Endodermal cell (in vitro differentiated cells): ENCODE measurements around the gene BRSK2. TPM values are rescaled to one million over a fixed set of nuclear protein-coding genes. Genes with fewer than 3 reads are reported as not detected.
"Not testable (repeated sequence)": the region's sequence is repeated elsewhere in the genome, so short reads cannot be mapped to it uniquely, and the experiment has no call there.

Experiments
- DNase-seq: peaks from one replicate; pipeline ENCODE4 v3.0.0-alpha.2; 2017
- H3K27ac ChIP-seq: 2 replicates; pipeline ENCODE4 v1.5.1; 2013; ENCODE audit warnings: mild to moderate bottlenecking, low read depth, low read length, moderate library complexity
- H3K27me3 ChIP-seq: 2 replicates; pipeline ENCODE4 v1.6.1; 2013; ENCODE audit warnings: mild to moderate bottlenecking, low read length, moderate library complexity; ENCODE audit not compliant: insufficient read depth, control insufficient read depth, poor library complexity, severe bottlenecking
- H3K36me3 ChIP-seq: 2 replicates; pipeline ENCODE4 v1.7.0; 2013; ENCODE audit warnings: mild to moderate bottlenecking, low read length, moderate library complexity; ENCODE audit not compliant: control insufficient read depth, insufficient read depth
- H3K4me1 ChIP-seq: one replicate; pipeline ENCODE4 v1.7.0; 2013; ENCODE audit warnings: low read length; ENCODE audit not compliant: control insufficient read depth, insufficient read depth
- H3K4me3 ChIP-seq: 2 replicates; pipeline ENCODE4 v1.5.1; 2013; ENCODE audit warnings: mild to moderate bottlenecking, low read length, moderate library complexity
- H3K9ac ChIP-seq: 2 replicates; pipeline ENCODE4 v1.6.1; 2013; ENCODE audit warnings: mild to moderate bottlenecking, low read length, moderate library complexity; ENCODE audit not compliant: poor library complexity, severe bottlenecking; ENCODE audit errors: extremely low read depth
- H3K9me3 ChIP-seq: 2 replicates; pipeline ENCODE4 v1.6.1; 2013; ENCODE audit warnings: mild to moderate bottlenecking, low read length, moderate library complexity; ENCODE audit not compliant: control insufficient read depth
- H3K27ac Mint-ChIP-seq: 2 replicates; pipeline ENCODE4 v1.8.0; 2020; ENCODE audit warnings: mixed read lengths
- H3K27me3 Mint-ChIP-seq: 2 replicates; pipeline ENCODE4 v1.8.0; 2021; ENCODE audit warnings: mild to moderate bottlenecking, mixed read lengths; ENCODE audit not compliant: insufficient read depth
- H3K36me3 Mint-ChIP-seq: 2 replicates; pipeline ENCODE4 v1.8.0; 2020; ENCODE audit warnings: low read depth, mixed read lengths
- H3K4me1 Mint-ChIP-seq: 2 replicates; pipeline ENCODE4 v1.8.0; 2020; ENCODE audit warnings: mixed read lengths
- H3K4me3 Mint-ChIP-seq: 2 replicates; pipeline ENCODE4 v1.8.0; 2020; ENCODE audit warnings: mild to moderate bottlenecking, moderate library complexity, mixed read lengths
- H3K9me3 Mint-ChIP-seq: 2 replicates; pipeline ENCODE4 v1.8.0; 2020; ENCODE audit warnings: mild to moderate bottlenecking, mixed read lengths
- WGBS, 2 experiments: methylation state at CpG; one replicate each; pipeline versions ENCODE4 v1.1.5 to v1.1.7; 2013; ENCODE audit warnings: missing lambda C conversion rate in 2 of 2, mixed read lengths in 1 of 2; ENCODE audit not compliant: insufficient coverage in 1 of 2, insufficient read length in 1 of 2; 5-methylcytosine and 5-hydroxymethylcytosine counted together
- total RNA-seq, 2 donors: library from RNA; stranded (reverse); fragmentation: NEBNext Ultra II Directional in 1 of 2; extraction: Animal tissue kit (Norgen Biotek cat#: 25700) in 1 of 2; gene quantifications; 2 replicates in 1 of 2; 3 replicates in 1 of 2; pipeline ENCODE4 v1.2.1, GENCODE V29; 2021
- TF ChIP-seq, protein P1 (sequence below): fragments of 200-600 bp; sonication (generic); conservative IDR thresholded peaks from 2 replicates; pipeline ENCODE4 v1.5.0; 2021; ENCODE audit warnings: antibody characterized with exemption, mild to moderate bottlenecking

Gene BRSK2
- total RNA-seq, 2 donors from 2014 or later, result 9.4 to 10.3 TPM

DNA sequence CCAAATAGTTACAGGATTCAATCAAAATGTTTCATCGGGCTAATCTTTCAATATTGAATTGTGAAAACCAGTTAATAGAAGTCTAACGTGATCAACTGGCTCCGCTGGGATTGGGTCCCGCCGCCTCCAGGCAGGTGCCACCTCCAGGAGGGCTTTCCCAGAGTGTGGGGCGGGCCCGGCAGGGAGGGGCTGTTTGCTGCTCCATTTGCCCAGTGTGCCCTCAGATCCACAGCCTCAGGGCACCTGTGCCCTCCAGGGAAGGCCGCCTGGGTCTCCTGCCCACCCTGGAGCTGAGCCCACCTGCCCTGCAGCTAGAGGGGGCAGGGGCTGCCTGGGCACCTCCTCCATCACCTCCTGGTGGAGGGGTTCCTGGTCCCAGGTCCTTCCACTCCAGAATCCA lies 17.9 kb downstream of the BRSK2 start:
- TF ChIP-seq, protein P1, sequence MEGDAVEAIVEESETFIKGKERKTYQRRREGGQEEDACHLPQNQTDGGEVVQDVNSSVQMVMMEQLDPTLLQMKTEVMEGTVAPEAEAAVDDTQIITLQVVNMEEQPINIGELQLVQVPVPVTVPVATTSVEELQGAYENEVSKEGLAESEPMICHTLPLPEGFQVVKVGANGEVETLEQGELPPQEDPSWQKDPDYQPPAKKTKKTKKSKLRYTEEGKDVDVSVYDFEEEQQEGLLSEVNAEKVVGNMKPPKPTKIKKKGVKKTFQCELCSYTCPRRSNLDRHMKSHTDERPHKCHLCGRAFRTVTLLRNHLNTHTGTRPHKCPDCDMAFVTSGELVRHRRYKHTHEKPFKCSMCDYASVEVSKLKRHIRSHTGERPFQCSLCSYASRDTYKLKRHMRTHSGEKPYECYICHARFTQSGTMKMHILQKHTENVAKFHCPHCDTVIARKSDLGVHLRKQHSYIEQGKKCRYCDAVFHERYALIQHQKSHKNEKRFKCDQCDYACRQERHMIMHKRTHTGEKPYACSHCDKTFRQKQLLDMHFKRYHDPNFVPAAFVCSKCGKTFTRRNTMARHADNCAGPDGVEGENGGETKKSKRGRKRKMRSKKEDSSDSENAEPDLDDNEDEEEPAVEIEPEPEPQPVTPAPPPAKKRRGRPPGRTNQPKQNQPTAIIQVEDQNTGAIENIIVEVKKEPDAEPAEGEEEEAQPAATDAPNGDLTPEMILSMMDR, result no peak
- no peaks in the 10 kb centered on the region for H3K36me3 ChIP-seq
- no peak overlapping the region for H3K4me3 ChIP-seq
- no peaks in the 10 kb centered on the region for H3K4me1 Mint-ChIP-seq
- no peak for DNase-seq
- peaks cover 1% of the 10 kb centered on the region for H3K36me3 Mint-ChIP-seq
- no peak overlapping the region for H3K4me3 Mint-ChIP-seq
- H3K9ac ChIP-seq, result no peak overlapping the region
- WGBS, 2 experiments, result 92 to 96% methylated on average over 3 to 8 of the region's 8 CpGs
- peaks cover 2% of the 10 kb centered on the region for H3K27me3 Mint-ChIP-seq
- no peak overlapping the region for H3K27ac Mint-ChIP-seq
- peaks cover 11% of the 10 kb centered on the region for H3K9me3 Mint-ChIP-seq
- H3K27ac ChIP-seq, result no peak overlapping the region
- no peaks in the 10 kb centered on the region for H3K4me1 ChIP-seq
- no peaks in the 10 kb centered on the region for H3K27me3 ChIP-seq
- H3K9me3 ChIP-seq, result no peaks in the 10 kb centered on the region

DNA sequence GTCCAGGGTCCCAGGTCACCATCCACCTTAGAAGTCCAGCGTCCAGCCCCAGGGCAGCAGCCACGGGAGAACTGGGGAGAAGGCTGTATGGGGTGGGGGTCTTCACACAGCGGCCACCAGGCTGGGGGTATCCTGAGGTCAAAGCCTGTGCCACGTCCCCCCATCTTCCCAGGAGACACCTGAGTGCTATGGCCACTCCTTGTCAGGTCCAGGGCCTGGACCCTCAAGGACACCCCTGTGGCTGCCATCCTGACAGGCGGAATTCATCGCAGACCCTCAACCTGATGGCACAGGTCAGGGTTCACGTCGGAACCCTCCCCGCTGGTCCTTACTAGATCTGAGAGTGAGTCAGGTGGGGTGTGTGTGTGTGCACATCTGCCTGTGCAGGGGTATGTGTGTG lies 18.6 kb downstream of the BRSK2 start:
- Mint-ChIP-seq H3K36me3 (peaks cover 1% of the 10 kb centered on the region), H3K27me3 (peaks cover 2% of the 10 kb centered on the region), H3K4me3 (no peak overlapping the region), H3K9me3 (peaks cover 12% of the 10 kb centered on the region), H3K27ac (no peak overlapping the region), H3K4me1 (no peaks in the 10 kb centered on the region)
- H3K36me3 ChIP-seq, result no peaks in the 10 kb centered on the region
- no peak overlapping the region for H3K9ac ChIP-seq
- TF ChIP-seq, protein P1, result no peak
- DNase-seq, result no peak
- no peaks in the 10 kb centered on the region for H3K9me3 ChIP-seq
- WGBS, 2 experiments, result 83 to 89% methylated on average over 3 to 9 of the region's 9 CpGs
- no peak overlapping the region for H3K4me3 ChIP-seq
- no peak overlapping the region for H3K27ac ChIP-seq
- H3K27me3 ChIP-seq, result no peaks in the 10 kb centered on the region
- no peaks in the 10 kb centered on the region for H3K4me1 ChIP-seq

DNA sequence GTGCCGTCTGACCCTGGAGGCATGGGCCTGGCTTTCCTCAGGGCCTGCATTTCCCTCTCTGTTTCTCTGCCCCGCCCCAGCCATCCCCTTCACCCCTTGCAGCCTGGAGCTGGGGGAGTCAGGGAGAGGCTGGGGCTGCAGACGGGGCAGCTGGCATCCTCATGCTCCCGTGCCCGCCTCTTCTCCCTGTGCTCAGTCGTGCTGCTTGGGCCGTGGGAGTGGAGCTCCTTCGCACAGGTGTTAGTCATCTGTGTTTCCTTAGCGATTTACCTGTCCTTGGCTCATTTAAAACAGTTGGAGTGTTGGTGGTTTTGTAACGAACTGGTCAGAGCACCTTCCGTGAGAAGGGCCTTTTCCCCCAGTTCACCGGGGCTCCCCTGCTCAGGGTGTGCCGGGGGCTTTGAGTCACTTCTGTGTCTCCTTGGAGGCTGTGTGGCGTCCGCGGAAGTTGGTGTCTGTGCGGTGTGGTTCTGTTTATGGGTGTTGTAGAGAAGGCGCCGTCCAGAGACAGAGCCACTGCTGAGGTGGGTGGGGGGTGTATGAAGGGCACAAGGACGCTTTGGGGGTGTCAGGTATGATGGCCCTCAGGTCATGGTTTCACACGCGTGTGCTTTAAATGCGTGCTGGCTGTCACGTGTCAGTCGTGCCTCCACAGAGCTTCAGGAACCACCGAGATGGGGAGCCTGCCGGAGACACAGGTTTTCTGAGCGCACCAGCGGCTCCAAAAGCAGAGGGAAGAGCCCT lies 19.5 kb downstream of the BRSK2 start:
- DNase-seq, result no peak
- Histone ChIP-seq H3K27ac (no peak overlapping the region), H3K4me1 (no peaks in the 10 kb centered on the region), H3K9ac (no peak overlapping the region), H3K27me3 (no peaks in the 10 kb centered on the region), H3K9me3 (no peaks in the 10 kb centered on the region), H3K4me3 (no peak overlapping the region), H3K36me3 (no peaks in the 10 kb centered on the region)
- no peak overlapping the region for H3K27ac Mint-ChIP-seq
- H3K27me3 Mint-ChIP-seq, result peaks cover 2% of the 10 kb centered on the region
- H3K4me3 Mint-ChIP-seq, result no peak overlapping the region
- TF ChIP-seq, protein P1, result no peak
- peaks cover 19% of the 10 kb centered on the region for H3K9me3 Mint-ChIP-seq
- WGBS, 2 experiments, result 90 to 91% methylated on average over 14 to 29 of the region's 29 CpGs
- H3K4me1 Mint-ChIP-seq, result no peaks in the 10 kb centered on the region
- H3K36me3 Mint-ChIP-seq, result peaks cover 3% of the 10 kb centered on the region

DNA sequence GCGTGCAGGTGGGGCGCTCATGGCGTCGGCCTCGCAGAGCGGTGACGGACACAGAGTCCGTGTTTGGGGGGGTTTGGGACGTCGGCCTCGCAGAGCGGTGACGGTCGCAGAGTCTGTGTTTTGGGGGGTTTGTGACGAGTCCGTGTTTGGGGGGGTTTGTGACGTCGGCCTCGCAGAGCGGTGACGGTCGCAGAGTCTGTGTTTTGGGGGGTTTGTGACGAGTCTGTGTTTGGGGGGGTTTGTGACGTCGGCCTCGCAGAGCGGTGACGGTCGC lies 20.1 kb downstream of the BRSK2 start:
- H3K4me3 Mint-ChIP-seq, result not testable (repeated sequence)

More for the DNA sequence above, 20.1 kb downstream of the BRSK2 start:
- H3K9ac ChIP-seq, H3K27me3 ChIP-seq, H3K4me1 Mint-ChIP-seq, H3K9me3 ChIP-seq, DNase-seq, H3K27ac Mint-ChIP-seq, H3K27me3 Mint-ChIP-seq, H3K4me3 ChIP-seq, H3K36me3 Mint-ChIP-seq, H3K27ac ChIP-seq, H3K36me3 ChIP-seq, H3K4me1 ChIP-seq: not testable (repeated sequence)
- peaks cover 24% of the 10 kb centered on the region for H3K9me3 Mint-ChIP-seq
- WGBS, 2 experiments, result 90% methylated on average over 8 of the region's 29 CpGs; no CpG with 5 or more reads in 1 of the 2 experiments
